ENCODE data around the gene THRA.

THRA gene

GRCh38 chr17:40034426-40035161, 28.2 kb upstream of the THRA start:
- ATAC-seq: no peak

DNA sequence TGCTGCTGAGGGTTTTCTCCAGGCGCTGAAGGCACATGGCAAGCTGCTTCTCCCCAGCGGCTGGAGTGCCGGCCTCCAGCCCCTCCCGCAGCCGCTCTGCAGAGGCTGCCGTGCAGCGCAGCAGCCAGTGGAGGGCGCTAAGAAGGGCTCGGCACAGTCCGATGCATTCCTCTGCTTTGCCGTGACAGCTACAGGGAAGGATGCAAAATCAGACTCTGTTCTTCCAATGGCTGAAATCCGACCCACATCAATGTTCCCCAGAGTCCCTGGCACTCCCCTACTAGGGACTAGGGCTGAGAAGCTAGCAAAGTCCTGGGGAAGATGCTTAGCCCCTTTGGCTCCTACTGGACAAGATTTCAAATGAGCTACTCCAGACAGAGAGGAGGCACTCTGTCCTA, 27.6 kb upstream of the THRA start:
- ATAC-seq: peak; percentile 92
- TF ChIP-seq ZNF8 (CRISPR knock-in tag; IDR thresholded peaks at IDR 0.05) (no peak), ISL1 (CRISPR knock-in tag; IDR thresholded peaks at IDR 0.05) (no peak), RARB (CRISPR knock-in tag; IDR thresholded peaks at IDR 0.05) (no peak), SNAI2 (CRISPR knock-in tag; IDR thresholded peaks at IDR 0.05) (no peak), BACH2 (CRISPR knock-in tag; IDR thresholded peaks at IDR 0.05; ENCODE audit: borderline replicate concordance) (no peak), TCF4 (CRISPR knock-in tag; IDR thresholded peaks at IDR 0.05; ENCODE audit: borderline replicate concordance) (no peak), GLIS3 (CRISPR knock-in tag; IDR thresholded peaks at IDR 0.05) (no peak), CREB5 (CRISPR knock-in tag; IDR thresholded peaks at IDR 0.05; ENCODE audit: low read depth) (no peak), ZFP3 (CRISPR knock-in tag; IDR thresholded peaks at IDR 0.05) (no peak), ZNF565 (CRISPR knock-in tag; conservative IDR thresholded peaks at IDR 0.05; ENCODE audit: low read depth) (no peak)
- TF ChIP-seq, protein P1, sequence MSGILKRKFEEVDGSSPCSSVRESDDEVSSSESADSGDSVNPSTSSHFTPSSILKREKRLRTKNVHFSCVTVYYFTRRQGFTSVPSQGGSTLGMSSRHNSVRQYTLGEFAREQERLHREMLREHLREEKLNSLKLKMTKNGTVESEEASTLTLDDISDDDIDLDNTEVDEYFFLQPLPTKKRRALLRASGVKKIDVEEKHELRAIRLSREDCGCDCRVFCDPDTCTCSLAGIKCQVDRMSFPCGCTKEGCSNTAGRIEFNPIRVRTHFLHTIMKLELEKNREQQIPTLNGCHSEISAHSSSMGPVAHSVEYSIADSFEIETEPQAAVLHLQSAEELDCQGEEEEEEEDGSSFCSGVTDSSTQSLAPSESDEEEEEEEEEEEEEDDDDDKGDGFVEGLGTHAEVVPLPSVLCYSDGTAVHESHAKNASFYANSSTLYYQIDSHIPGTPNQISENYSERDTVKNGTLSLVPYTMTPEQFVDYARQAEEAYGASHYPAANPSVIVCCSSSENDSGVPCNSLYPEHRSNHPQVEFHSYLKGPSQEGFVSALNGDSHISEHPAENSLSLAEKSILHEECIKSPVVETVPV (CRISPR knock-in tag; IDR thresholded peaks at IDR 0.05): no peak

More at GRCh38 chr17:40034426-40035161, 28.2 kb upstream of the THRA start:
- TF ChIP-seq ZNF8 (CRISPR knock-in tag; IDR thresholded peaks at IDR 0.05) (no peak), GLIS3 (CRISPR knock-in tag; IDR thresholded peaks at IDR 0.05) (no peak), SNAI2 (CRISPR knock-in tag; IDR thresholded peaks at IDR 0.05) (no peak), CREB5 (CRISPR knock-in tag; IDR thresholded peaks at IDR 0.05; ENCODE audit: low read depth) (no peak)

- no peak for TF ChIP-seq RARB (CRISPR knock-in tag; IDR thresholded peaks at IDR 0.05)
- no peak for TF ChIP-seq BACH2 (CRISPR knock-in tag; IDR thresholded peaks at IDR 0.05; ENCODE audit: borderline replicate concordance)
- no peak for TF ChIP-seq PPARA (CRISPR knock-in tag; IDR thresholded peaks at IDR 0.05; ENCODE audit: borderline replicate concordance)
- no peak for TF ChIP-seq GLIS3 (CRISPR knock-in tag; IDR thresholded peaks at IDR 0.05)
- no peak for TF ChIP-seq TCF4 (CRISPR knock-in tag; IDR thresholded peaks at IDR 0.05; ENCODE audit: borderline replicate concordance)
- TF ChIP-seq PATZ1 (CRISPR knock-in tag; IDR thresholded peaks at IDR 0.05; ENCODE audit: borderline replicate concordance): no peak
- no peak for TF ChIP-seq ZFP3 (CRISPR knock-in tag; IDR thresholded peaks at IDR 0.05)
- TF ChIP-seq CREB5 (CRISPR knock-in tag; IDR thresholded peaks at IDR 0.05; ENCODE audit: low read depth): no peak
- no peak for TF ChIP-seq ZNF8 (CRISPR knock-in tag; IDR thresholded peaks at IDR 0.05)
- no peak for TF ChIP-seq ZNF565 (CRISPR knock-in tag; conservative IDR thresholded peaks at IDR 0.05; ENCODE audit: low read depth)
- TF ChIP-seq ARNTL (CRISPR knock-in tag; IDR thresholded peaks at IDR 0.05; ENCODE audit: borderline replicate concordance, low read depth): no peak
- TF ChIP-seq ZC3H10 (CRISPR knock-in tag; IDR thresholded peaks at IDR 0.05): no peak
- TF ChIP-seq ESRRG (CRISPR knock-in tag; IDR thresholded peaks at IDR 0.05): no peak
- no peak for TF ChIP-seq TOX (CRISPR knock-in tag; IDR thresholded peaks at IDR 0.05; ENCODE audit: borderline replicate concordance)
- TF ChIP-seq SNAI2 (CRISPR knock-in tag; IDR thresholded peaks at IDR 0.05): no peak
- TF ChIP-seq POU6F1 (CRISPR knock-in tag; IDR thresholded peaks at IDR 0.05; ENCODE audit: borderline replicate concordance, low read depth): no peak
- TF ChIP-seq, protein P2, sequence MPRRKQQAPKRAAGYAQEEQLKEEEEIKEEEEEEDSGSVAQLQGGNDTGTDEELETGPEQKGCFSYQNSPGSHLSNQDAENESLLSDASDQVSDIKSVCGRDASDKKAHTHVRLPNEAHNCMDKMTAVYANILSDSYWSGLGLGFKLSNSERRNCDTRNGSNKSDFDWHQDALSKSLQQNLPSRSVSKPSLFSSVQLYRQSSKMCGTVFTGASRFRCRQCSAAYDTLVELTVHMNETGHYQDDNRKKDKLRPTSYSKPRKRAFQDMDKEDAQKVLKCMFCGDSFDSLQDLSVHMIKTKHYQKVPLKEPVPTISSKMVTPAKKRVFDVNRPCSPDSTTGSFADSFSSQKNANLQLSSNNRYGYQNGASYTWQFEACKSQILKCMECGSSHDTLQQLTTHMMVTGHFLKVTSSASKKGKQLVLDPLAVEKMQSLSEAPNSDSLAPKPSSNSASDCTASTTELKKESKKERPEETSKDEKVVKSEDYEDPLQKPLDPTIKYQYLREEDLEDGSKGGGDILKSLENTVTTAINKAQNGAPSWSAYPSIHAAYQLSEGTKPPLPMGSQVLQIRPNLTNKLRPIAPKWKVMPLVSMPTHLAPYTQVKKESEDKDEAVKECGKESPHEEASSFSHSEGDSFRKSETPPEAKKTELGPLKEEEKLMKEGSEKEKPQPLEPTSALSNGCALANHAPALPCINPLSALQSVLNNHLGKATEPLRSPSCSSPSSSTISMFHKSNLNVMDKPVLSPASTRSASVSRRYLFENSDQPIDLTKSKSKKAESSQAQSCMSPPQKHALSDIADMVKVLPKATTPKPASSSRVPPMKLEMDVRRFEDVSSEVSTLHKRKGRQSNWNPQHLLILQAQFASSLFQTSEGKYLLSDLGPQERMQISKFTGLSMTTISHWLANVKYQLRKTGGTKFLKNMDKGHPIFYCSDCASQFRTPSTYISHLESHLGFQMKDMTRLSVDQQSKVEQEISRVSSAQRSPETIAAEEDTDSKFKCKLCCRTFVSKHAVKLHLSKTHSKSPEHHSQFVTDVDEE (CRISPR knock-in tag; IDR thresholded peaks at IDR 0.05): no peak
- ATAC-seq: peak; percentile 92
Measured at GRCh38 chr17:40038882-40039513, 23.8 kb upstream of the THRA start.
